Kidney (tissue), 14 donors: ENCODE measurements around the gene PLXNB3. TPM values are rescaled to one million over a fixed set of nuclear protein-coding genes. Genes with fewer than 3 reads are reported as not detected.

Experiments
- DNase-seq, 5 donors: peaks; one replicate each; pipeline ENCODE4 v3.0.0-alpha.2; 2013 to 2020
- FAIRE-seq: peaks from 2 replicates; lab custom pipeline; 2012; peaks lifted over from hg19 to GRCh38; lab: Jason Lieb, UNC
- H3K27ac ChIP-seq, 2 donors: one replicate each; pipeline ENCODE4 v1.7.0; 2013; ENCODE audit warnings: low read depth in 2 of 2, low read length in 2 of 2, inconsistent platforms in 1 of 2
- H3K27me3 ChIP-seq: one replicate; pipeline ENCODE4 v1.7.1; 2013; ENCODE audit warnings: low read length, inconsistent platforms; ENCODE audit not compliant: control insufficient read depth, insufficient read depth
- H3K36me3 ChIP-seq, 3 donors: one replicate each; pipeline versions ENCODE4 v1.7.0 to v1.7.1; 2013; ENCODE audit warnings: low read length in 3 of 3, control low read depth in 1 of 3, inconsistent platforms in 1 of 3; ENCODE audit not compliant: insufficient read depth in 3 of 3, control insufficient read depth in 2 of 3
- H3K4me1 ChIP-seq, 3 donors: one replicate each; pipeline versions ENCODE4 v1.7.0 to v1.7.1; 2013; ENCODE audit warnings: low read length in 3 of 3, inconsistent platforms in 1 of 3, low read depth in 1 of 3; ENCODE audit not compliant: control insufficient read depth in 2 of 3, insufficient read depth in 2 of 3
- H3K4me3 ChIP-seq, 3 donors: one replicate each; pipeline versions ENCODE4 v1.7.0 to v1.8.1; 2013; ENCODE audit warnings: low read length in 3 of 3, control low read depth in 1 of 3, inconsistent platforms in 1 of 3
- H3K9ac ChIP-seq, 3 donors: one replicate each; pipeline versions ENCODE4 v1.7.0 to v1.7.1; 2013; ENCODE audit warnings: low read length in 3 of 3, control low read depth in 1 of 3, inconsistent platforms in 1 of 3
- H3K9me3 ChIP-seq, 3 donors: one replicate each; pipeline versions ENCODE4 v1.7.0 to v1.7.1; 2013; ENCODE audit warnings: low read length in 3 of 3, control low read depth in 1 of 3, inconsistent platforms in 1 of 3; ENCODE audit not compliant: control insufficient read depth in 2 of 3, insufficient read depth in 1 of 3
- intact Hi-C: fragments of 100-400 bp; cut with DNase I; formaldehyde crosslinking; loops from one replicate; pipeline ENCODE4 v1.11.1; 2022
- polyA plus RNA-seq: library from polyadenylated mRNA; stranded (reverse); fragments of 350-450 nt; fragmentation: Illumina TruSeq; extraction: RNeasy Lipid Tissue Mini Kit (QIAGEN cat#74804); gene quantifications from one replicate; pipeline ENCODE4 v1.2.3, GENCODE V29; 2014; ENCODE audit warnings: low read depth, low replicate concordance; ENCODE audit not compliant: insufficient read depth
- total RNA-seq: library from RNA; stranded (reverse); fragmentation: NEBNext Ultra II Directional; extraction: Animal tissue kit (Norgen Biotek cat#: 25700); gene quantifications from one replicate; pipeline ENCODE4 v1.2.1, GENCODE V29; 2021
- TF ChIP-seq, protein P1 (sequence below): IDR thresholded peaks from 3 replicates; pipeline ENCODE4 v1.5.1; 2012; ENCODE audit warnings: mild to moderate bottlenecking, moderate library complexity, borderline replicate concordance; ENCODE audit not compliant: insufficient read depth; ENCODE audit errors: extremely low read depth
- donor health status: control.
- donor health status: control.
- donor health status: control.
- donor health status: control.
- donor health status: control.
- donor health status: DM: yes; HTN: yes; CAD: no.
- donor health status: Normal renal cell carcinoma (clear cell type).

Gene PLXNB3
- total and polyA plus RNA-seq, 2 donors from 2014 or later = 2.2 to 5.6 TPM

- no peak for FAIRE-seq
- intact Hi-C loops = no loop called here
- H3K4me3 ChIP-seq = no peak overlapping the region
- TF ChIP-seq, protein P1, sequence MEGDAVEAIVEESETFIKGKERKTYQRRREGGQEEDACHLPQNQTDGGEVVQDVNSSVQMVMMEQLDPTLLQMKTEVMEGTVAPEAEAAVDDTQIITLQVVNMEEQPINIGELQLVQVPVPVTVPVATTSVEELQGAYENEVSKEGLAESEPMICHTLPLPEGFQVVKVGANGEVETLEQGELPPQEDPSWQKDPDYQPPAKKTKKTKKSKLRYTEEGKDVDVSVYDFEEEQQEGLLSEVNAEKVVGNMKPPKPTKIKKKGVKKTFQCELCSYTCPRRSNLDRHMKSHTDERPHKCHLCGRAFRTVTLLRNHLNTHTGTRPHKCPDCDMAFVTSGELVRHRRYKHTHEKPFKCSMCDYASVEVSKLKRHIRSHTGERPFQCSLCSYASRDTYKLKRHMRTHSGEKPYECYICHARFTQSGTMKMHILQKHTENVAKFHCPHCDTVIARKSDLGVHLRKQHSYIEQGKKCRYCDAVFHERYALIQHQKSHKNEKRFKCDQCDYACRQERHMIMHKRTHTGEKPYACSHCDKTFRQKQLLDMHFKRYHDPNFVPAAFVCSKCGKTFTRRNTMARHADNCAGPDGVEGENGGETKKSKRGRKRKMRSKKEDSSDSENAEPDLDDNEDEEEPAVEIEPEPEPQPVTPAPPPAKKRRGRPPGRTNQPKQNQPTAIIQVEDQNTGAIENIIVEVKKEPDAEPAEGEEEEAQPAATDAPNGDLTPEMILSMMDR = no peak
- no peaks in the 10 kb centered on the region for H3K36me3 ChIP-seq
- no peaks in the 10 kb centered on the region for H3K9me3 ChIP-seq
- DNase-seq = no peak
- no peak overlapping the region for H3K27ac ChIP-seq
- H3K4me1 ChIP-seq = peaks cover 0 to 12% (median 0%) of the 10 kb centered on the region in 3 donors
- H3K9ac ChIP-seq = no peak overlapping the region
- no peaks in the 10 kb centered on the region for H3K27me3 ChIP-seq
Measured at GRCh38 chrX:153789654-153790053, 25.6 kb downstream of the PLXNB3 start.

DNA sequence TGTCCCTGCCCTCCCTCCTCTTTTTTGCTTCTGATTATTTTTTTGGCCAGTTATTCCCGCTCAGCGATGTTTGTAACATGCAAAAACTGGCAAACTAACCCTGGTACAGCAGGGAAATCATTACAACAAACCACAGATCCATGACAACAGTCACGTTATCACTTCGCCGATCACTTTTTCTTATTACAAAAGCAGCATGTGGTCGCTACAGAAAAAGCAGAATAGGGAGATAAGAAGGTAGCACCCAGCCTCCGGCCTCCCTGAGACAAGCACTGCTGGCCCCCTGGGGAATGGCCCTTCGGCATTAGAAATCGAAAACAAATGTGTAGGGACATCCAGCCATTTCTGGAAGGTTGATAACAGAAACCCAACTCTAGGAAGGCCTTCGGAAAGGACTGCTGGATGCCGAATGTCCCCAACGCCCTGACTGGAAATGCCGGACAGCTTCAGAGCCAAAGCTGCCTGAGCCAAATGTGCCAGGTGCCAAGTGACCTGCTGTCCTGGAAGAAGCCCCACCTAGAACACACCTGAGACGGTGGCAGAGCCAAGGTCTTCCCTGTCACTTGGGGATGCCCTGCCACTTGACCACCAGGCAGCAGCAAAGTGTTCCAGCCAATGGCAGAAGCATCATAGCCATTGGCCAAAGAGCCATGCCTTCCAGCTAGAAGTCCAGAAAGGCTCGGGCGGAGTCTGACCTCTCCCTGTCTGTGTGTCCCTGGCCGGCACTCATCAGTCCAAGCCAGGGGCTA lies 27.2 kb downstream of the PLXNB3 start:
- DNase-seq (no peak), FAIRE-seq (no peak)
- no peaks in the 10 kb centered on the region for H3K27me3 ChIP-seq
- no peaks in the 10 kb centered on the region for H3K36me3 ChIP-seq
- no peak overlapping the region for H3K27ac ChIP-seq
- intact Hi-C loops = no loop called here
- H3K9ac ChIP-seq = no peak overlapping the region
- TF ChIP-seq, protein P1 = no peak
- no peak overlapping the region for H3K4me3 ChIP-seq
- H3K4me1 ChIP-seq = peaks cover 0 to 18% (median 0%) of the 10 kb centered on the region in 3 donors
- no peaks in the 10 kb centered on the region for H3K9me3 ChIP-seq

- Histone ChIP-seq H3K27me3 (no peaks in the 10 kb centered on the region), H3K9ac (no peak overlapping the region), H3K4me3 (no peak overlapping the region), H3K4me1 (peaks cover 0 to 18% (median 0%) of the 10 kb centered on the region in 3 donors), H3K9me3 (no peaks in the 10 kb centered on the region), H3K27ac (no peak overlapping the region), H3K36me3 (no peaks in the 10 kb centered on the region)
- intact Hi-C loops = no loop called here
- DNase-seq = no peak
- TF ChIP-seq, protein P1 = no peak
- FAIRE-seq = no peak
Measured at GRCh38 chrX:153792368-153792767, 28.3 kb downstream of the PLXNB3 start.
